Parathyroid adenoma (tissue), 2 donors: ENCODE data around the gene CRY2.

Source experiments
- H2AFZ ChIP-seq: fragments of 300-600 bp; sonication (generic); one replicate; pipeline ENCODE4 v1.7.0; 2017; ENCODE audit warnings: antibody characterized with exemption, mild to moderate bottlenecking
- H3K27ac ChIP-seq: fragments of 300-600 bp; sonication (generic); one replicate; pipeline ENCODE4 v1.7.0; 2017
- H3K27me3 ChIP-seq: fragments of 300-600 bp; sonication (generic); one replicate; pipeline ENCODE4 v1.7.0; 2017; ENCODE audit warnings: low read length; ENCODE audit not compliant: control insufficient read depth, insufficient read depth
- H3K36me3 ChIP-seq: fragments of 300-600 bp; sonication (generic); one replicate; pipeline ENCODE4 v1.7.0; 2017; ENCODE audit warnings: low read length; ENCODE audit not compliant: control insufficient read depth, insufficient read depth
- H3K4me1 ChIP-seq: fragments of 300-600 bp; sonication (generic); one replicate; pipeline ENCODE4 v1.7.0; 2017; ENCODE audit warnings: control low read depth
- H3K4me2 ChIP-seq: fragments of 300-600 bp; sonication (generic); one replicate; pipeline ENCODE4 v1.7.0; 2017; ENCODE audit warnings: low read length
- H3K4me3 ChIP-seq: fragments of 300-600 bp; sonication (generic); one replicate; pipeline ENCODE4 v1.7.0; 2017; ENCODE audit warnings: low read depth, low read length
- H3K79me2 ChIP-seq: fragments of 300-600 bp; sonication (generic); one replicate; pipeline ENCODE4 v1.7.0; 2017; ENCODE audit warnings: control low read depth
- H3K9ac ChIP-seq: fragments of 300-600 bp; sonication (generic); one replicate; pipeline ENCODE4 v1.7.0; 2017; ENCODE audit warnings: mild to moderate bottlenecking
- H3K9me3 ChIP-seq: fragments of 300-600 bp; sonication (generic); one replicate; pipeline ENCODE4 v1.7.0; 2017; ENCODE audit warnings: low read length; ENCODE audit not compliant: control insufficient read depth
- TF ChIP-seq, protein P1 (sequence below): fragments of 300-600 bp; sonication (generic); IDR thresholded peaks from one replicate; pipeline ENCODE4 v1.7.0; 2017; ENCODE audit warnings: antibody characterized with exemption, mild to moderate bottlenecking
- donor health status: primary hyperparathyroidism.

CRY2 gene

DNA sequence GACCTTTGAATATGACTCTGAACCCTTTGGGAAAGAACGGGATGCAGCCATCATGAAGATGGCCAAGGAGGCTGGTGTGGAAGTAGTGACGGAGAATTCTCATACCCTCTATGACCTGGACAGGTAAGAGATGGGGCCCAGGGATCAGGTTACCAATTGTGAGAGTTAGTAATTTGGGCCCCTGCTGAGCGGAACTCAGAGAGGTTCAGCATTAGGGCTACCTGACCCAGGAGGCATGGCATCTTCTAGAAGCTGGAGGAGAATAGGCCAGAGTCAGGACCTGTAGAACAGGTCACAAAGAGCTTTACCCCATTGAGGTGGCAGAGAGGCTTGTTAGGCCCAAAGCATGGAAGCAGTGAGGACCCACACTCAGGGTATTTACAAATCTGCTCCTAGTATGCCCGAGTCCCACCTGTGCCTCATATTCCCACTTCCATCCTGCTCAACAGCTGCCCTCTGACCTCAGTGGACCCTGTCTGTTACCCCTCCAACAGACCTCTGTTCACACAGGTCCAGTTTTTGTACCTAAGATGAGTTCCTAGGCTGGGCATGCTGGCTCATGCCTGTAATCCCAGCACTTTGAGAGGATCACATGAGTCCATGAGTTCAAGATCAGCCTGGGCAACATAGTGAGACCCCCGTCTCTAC lies 11.6 kb downstream of the CRY2 start:
- H3K27ac ChIP-seq = peak overlapping the region; percentile 79
- no peaks in the 10 kb centered on the region for H3K36me3 ChIP-seq
- H3K9ac ChIP-seq = no peak overlapping the region
- peaks cover 19% of the 10 kb centered on the region for H3K4me1 ChIP-seq
- no peaks in the 10 kb centered on the region for H3K9me3 ChIP-seq
- H3K4me2 ChIP-seq = peak overlapping the region; percentile 28
- H2AFZ ChIP-seq = no peak overlapping the region
- H3K27me3 ChIP-seq = no peaks in the 10 kb centered on the region
- peaks cover 2% of the 10 kb centered on the region for H3K79me2 ChIP-seq
- TF ChIP-seq, protein P1, sequence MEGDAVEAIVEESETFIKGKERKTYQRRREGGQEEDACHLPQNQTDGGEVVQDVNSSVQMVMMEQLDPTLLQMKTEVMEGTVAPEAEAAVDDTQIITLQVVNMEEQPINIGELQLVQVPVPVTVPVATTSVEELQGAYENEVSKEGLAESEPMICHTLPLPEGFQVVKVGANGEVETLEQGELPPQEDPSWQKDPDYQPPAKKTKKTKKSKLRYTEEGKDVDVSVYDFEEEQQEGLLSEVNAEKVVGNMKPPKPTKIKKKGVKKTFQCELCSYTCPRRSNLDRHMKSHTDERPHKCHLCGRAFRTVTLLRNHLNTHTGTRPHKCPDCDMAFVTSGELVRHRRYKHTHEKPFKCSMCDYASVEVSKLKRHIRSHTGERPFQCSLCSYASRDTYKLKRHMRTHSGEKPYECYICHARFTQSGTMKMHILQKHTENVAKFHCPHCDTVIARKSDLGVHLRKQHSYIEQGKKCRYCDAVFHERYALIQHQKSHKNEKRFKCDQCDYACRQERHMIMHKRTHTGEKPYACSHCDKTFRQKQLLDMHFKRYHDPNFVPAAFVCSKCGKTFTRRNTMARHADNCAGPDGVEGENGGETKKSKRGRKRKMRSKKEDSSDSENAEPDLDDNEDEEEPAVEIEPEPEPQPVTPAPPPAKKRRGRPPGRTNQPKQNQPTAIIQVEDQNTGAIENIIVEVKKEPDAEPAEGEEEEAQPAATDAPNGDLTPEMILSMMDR = no peak
- H3K4me3 ChIP-seq = no peak overlapping the region

DNA sequence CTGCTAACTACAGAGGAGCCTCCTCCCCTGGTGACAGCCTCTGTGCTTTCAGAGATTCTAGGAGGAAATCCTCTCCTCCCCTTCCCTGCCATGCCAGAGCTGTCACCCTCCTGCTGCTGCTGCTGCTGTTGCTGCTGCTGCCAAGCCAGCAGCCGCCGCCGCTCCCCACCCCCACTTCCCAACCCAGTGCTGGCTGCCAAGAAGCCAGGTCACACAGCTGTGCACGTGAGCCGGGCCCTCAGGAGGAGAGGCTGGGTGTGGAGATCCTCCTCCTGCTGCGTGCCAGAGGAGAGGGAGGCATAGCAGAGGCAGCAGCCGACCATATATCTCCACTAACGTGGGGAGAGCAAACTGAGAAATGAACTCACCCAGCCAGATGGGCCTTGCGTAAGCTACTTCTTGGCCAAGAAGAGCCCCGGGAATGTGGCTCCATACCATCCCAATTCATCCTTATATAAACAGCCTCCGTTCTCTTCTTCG lies 12.4 kb downstream of the CRY2 start:
- Histone ChIP-seq H3K36me3 (no peaks in the 10 kb centered on the region), H3K4me2 (peak overlapping the region; percentile 28), H3K9ac (no peak overlapping the region), H3K4me3 (no peak overlapping the region), H3K4me1 (peaks cover 19% of the 10 kb centered on the region), H3K79me2 (no peaks in the 10 kb centered on the region), H2AFZ (peak overlapping the region; percentile 0), H3K27me3 (no peaks in the 10 kb centered on the region), H3K27ac (peak overlapping the region; percentile 79), H3K9me3 (no peaks in the 10 kb centered on the region)
- TF ChIP-seq, protein P1 = no peak

DNA sequence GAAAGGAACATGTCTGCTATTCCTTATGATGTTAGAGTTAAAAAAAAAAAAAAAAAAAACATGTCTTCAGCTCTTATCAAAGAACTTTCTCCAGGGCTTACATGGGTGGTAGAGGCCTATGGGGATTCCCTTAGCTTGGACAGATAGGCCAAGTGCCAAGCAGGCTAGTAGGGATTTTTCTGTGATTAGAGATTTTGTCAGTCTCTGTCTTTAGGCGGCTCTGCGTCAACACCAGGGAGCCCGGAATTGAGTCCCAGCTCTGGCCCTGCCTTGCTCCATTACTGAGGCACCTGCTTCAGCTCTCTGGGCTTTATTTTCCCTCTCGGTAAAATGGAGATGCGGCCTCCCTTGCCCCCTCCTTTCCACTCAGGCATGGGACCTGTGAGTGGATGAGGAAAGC lies 13.1 kb downstream of the CRY2 start:
- H3K79me2 ChIP-seq = no peaks in the 10 kb centered on the region
- H3K4me1 ChIP-seq = peaks cover 19% of the 10 kb centered on the region
- H2AFZ ChIP-seq = no peak overlapping the region
- H3K27ac ChIP-seq = peak overlapping the region; percentile 79
- no peak overlapping the region for H3K9ac ChIP-seq
- no peak overlapping the region for H3K4me2 ChIP-seq
- TF ChIP-seq, protein P1 = no peak
- no peak overlapping the region for H3K4me3 ChIP-seq
- no peaks in the 10 kb centered on the region for H3K36me3 ChIP-seq
- H3K9me3 ChIP-seq = no peaks in the 10 kb centered on the region
- H3K27me3 ChIP-seq = no peaks in the 10 kb centered on the region

DNA sequence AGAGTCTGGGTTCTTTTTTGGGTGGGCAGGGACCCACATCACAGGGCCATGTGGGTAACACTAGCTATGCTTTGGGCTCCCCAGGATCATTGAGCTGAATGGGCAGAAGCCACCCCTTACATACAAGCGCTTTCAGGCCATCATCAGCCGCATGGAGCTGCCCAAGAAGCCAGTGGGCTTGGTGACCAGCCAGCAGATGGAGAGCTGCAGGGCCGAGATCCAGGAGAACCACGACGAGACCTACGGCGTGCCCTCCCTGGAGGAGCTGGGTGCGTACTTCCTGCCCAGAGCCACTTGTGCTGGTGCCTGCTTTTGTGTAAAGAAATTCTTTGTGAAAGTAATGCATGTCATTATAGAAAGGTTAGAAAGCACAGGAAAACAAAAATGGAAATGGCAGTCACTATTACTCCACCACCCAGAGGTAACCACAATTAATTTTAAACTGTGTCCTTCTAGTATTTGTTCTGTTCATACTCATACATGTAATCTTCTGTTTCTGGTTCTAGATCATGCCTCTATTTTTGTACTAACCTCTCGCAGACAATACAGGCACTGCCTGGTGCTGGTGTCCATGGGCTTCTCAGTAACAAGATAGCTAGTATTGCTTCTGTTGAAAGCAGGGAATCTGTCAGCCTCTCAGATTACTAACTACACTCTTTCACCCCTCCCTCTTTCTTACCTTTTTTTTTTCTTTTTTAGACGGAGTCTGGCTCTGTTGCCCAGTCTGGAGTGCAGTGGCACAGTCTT lies 13.7 kb downstream of the CRY2 start:
- Histone ChIP-seq H3K4me2 (no peak overlapping the region), H3K27ac (no peak overlapping the region), H3K27me3 (no peaks in the 10 kb centered on the region), H3K36me3 (no peaks in the 10 kb centered on the region), H3K4me1 (peaks cover 19% of the 10 kb centered on the region), H2AFZ (no peak overlapping the region), H3K79me2 (no peaks in the 10 kb centered on the region), H3K4me3 (no peak overlapping the region), H3K9me3 (no peaks in the 10 kb centered on the region), H3K9ac (no peak overlapping the region)
- TF ChIP-seq, protein P1 = no peak
